KMS-11 (cell line): Measurements from ENCODE around the gene HSPBAP1.
"Not testable (repeated sequence)": the region's sequence is repeated elsewhere in the genome, so short reads cannot be mapped to it uniquely, and the experiment has no call there.

Experiments used
- H2AFZ ChIP-seq: fragments of 200-600 bp; sonication (generic); 2 replicates; pipeline ENCODE4 v1.6.1; 2016; ENCODE audit warnings: antibody characterized with exemption, mixed run types, low read depth
- H3K27ac ChIP-seq: fragments of 200-600 bp; sonication (generic); 2 replicates; pipeline ENCODE4 v1.6.1; 2016; ENCODE audit warnings: mild to moderate bottlenecking, mixed run types
- H3K27me3 ChIP-seq: fragments of 200-600 bp; sonication (generic); 2 replicates; pipeline ENCODE4 v1.6.1; 2017; ENCODE audit warnings: mild to moderate bottlenecking, low read depth, mixed run types, moderate library complexity; ENCODE audit not compliant: insufficient read depth
- H3K36me3 ChIP-seq: fragments of 200-600 bp; sonication (generic); 2 replicates; pipeline ENCODE4 v1.6.1; 2017; ENCODE audit warnings: mild to moderate bottlenecking, mixed run types; ENCODE audit not compliant: insufficient read depth
- H3K4me1 ChIP-seq: fragments of 200-600 bp; sonication (generic); 2 replicates; pipeline ENCODE4 v1.6.1; 2016; ENCODE audit warnings: mild to moderate bottlenecking, low read depth, mixed run types; ENCODE audit not compliant: poor library complexity, severe bottlenecking
- H3K4me2 ChIP-seq: fragments of 200-600 bp; sonication (generic); 2 replicates; pipeline ENCODE4 v1.7.0; 2016; ENCODE audit warnings: mild to moderate bottlenecking, mixed run types
- H3K4me3 ChIP-seq: fragments of 200-600 bp; sonication (generic); IDR thresholded peaks from 2 replicates; pipeline ENCODE4 v1.6.1; 2017; ENCODE audit warnings: low read depth, low read length, mixed read lengths; ENCODE audit not compliant: insufficient read depth
- H3K79me2 ChIP-seq: fragments of 200-600 bp; sonication (generic); 2 replicates; pipeline ENCODE4 v1.6.1; 2016; ENCODE audit warnings: low read depth, mixed run types; ENCODE audit not compliant: insufficient read depth
- H3K9ac ChIP-seq: fragments of 200-600 bp; sonication (generic); 2 replicates; pipeline ENCODE4 v1.6.1; 2016; ENCODE audit warnings: mild to moderate bottlenecking, mixed run types
- H4K20me1 ChIP-seq: fragments of 200-600 bp; sonication (generic); 2 replicates; pipeline ENCODE4 v1.6.1; 2016; ENCODE audit warnings: mild to moderate bottlenecking, mixed run types; ENCODE audit not compliant: insufficient read depth
- CTCF ChIP-seq: fragments of 200-600 bp; sonication (generic); conservative IDR thresholded peaks from 2 replicates; pipeline ENCODE4 v1.6.1; 2017; ENCODE audit warnings: low read depth, mild to moderate bottlenecking, antibody characterized with exemption, low read length, moderate library complexity, mixed read lengths

HSPBAP1 gene

GRCh38 chr3:122758877-122759560 is 34.6 kb downstream of the HSPBAP1 start:
- Histone ChIP-seq H3K36me3 (no peaks in the 10 kb centered on the region), H3K27ac (no peak overlapping the region), H2AFZ (no peak overlapping the region), H3K27me3 (no peaks in the 10 kb centered on the region), H3K4me1 (peaks cover 12% of the 10 kb centered on the region), H3K4me3 (no peak overlapping the region), H3K79me2 (no peaks in the 10 kb centered on the region), H3K4me2 (no peak overlapping the region), H4K20me1 (no peaks in the 10 kb centered on the region), H3K9ac (no peak overlapping the region)
- TF ChIP-seq CTCF: no peak

GRCh38 chr3:122755491-122755890 is 38.1 kb downstream of the HSPBAP1 start:
- no peak for TF ChIP-seq CTCF

GRCh38 chr3:122754929-122755328 is 38.7 kb downstream of the HSPBAP1 start:
- Histone ChIP-seq H3K9ac (no peak overlapping the region), H3K27ac (no peak overlapping the region), H3K27me3 (no peaks in the 10 kb centered on the region), H3K79me2 (no peaks in the 10 kb centered on the region), H4K20me1 (no peaks in the 10 kb centered on the region), H3K4me2 (no peak overlapping the region), H3K4me1 (peaks cover 12% of the 10 kb centered on the region), H2AFZ (no peak overlapping the region), H3K36me3 (no peaks in the 10 kb centered on the region), H3K4me3 (no peak overlapping the region)
- peak; percentile 81 for TF ChIP-seq CTCF

More at GRCh38 chr3:122755491-122755890, 38.1 kb downstream of the HSPBAP1 start:
- Histone ChIP-seq H2AFZ (no peak overlapping the region), H3K9ac (no peak overlapping the region), H3K4me2 (no peak overlapping the region), H3K27ac (no peak overlapping the region), H3K4me1 (peaks cover 12% of the 10 kb centered on the region), H4K20me1 (no peaks in the 10 kb centered on the region), H3K27me3 (no peaks in the 10 kb centered on the region), H3K36me3 (no peaks in the 10 kb centered on the region), H3K79me2 (no peaks in the 10 kb centered on the region), H3K4me3 (no peak overlapping the region)

GRCh38 chr3:122748347-122748746 is 45.3 kb downstream of the HSPBAP1 start:
- H2AFZ ChIP-seq: no peak overlapping the region
- H3K9ac ChIP-seq: no peak overlapping the region
- no peaks in the 10 kb centered on the region for H4K20me1 ChIP-seq
- no peak overlapping the region for H3K4me3 ChIP-seq
- no peaks in the 10 kb centered on the region for H3K4me1 ChIP-seq
- H3K79me2 ChIP-seq: no peaks in the 10 kb centered on the region
- no peaks in the 10 kb centered on the region for H3K36me3 ChIP-seq
- no peaks in the 10 kb centered on the region for H3K27me3 ChIP-seq
- no peak overlapping the region for H3K27ac ChIP-seq
- no peak overlapping the region for H3K4me2 ChIP-seq
- no peak for TF ChIP-seq CTCF

GRCh38 chr3:122747295-122747694 is 46.3 kb downstream of the HSPBAP1 start:
- H3K4me3 ChIP-seq, H3K36me3 ChIP-seq, H3K4me2 ChIP-seq, H2AFZ ChIP-seq, H4K20me1 ChIP-seq, H3K9ac ChIP-seq, H3K79me2 ChIP-seq, H3K27ac ChIP-seq, H3K4me1 ChIP-seq, H3K27me3 ChIP-seq: not testable (repeated sequence)
